COLO829 (cell line): Measurements from ENCODE around the gene MTMR1.

ENCODE experiments used
- DNase-seq: peaks from one replicate; pipeline ENCODE4 v3.0.0; 2012; ENCODE audit warnings: low spot score

MTMR1 gene

DNA sequence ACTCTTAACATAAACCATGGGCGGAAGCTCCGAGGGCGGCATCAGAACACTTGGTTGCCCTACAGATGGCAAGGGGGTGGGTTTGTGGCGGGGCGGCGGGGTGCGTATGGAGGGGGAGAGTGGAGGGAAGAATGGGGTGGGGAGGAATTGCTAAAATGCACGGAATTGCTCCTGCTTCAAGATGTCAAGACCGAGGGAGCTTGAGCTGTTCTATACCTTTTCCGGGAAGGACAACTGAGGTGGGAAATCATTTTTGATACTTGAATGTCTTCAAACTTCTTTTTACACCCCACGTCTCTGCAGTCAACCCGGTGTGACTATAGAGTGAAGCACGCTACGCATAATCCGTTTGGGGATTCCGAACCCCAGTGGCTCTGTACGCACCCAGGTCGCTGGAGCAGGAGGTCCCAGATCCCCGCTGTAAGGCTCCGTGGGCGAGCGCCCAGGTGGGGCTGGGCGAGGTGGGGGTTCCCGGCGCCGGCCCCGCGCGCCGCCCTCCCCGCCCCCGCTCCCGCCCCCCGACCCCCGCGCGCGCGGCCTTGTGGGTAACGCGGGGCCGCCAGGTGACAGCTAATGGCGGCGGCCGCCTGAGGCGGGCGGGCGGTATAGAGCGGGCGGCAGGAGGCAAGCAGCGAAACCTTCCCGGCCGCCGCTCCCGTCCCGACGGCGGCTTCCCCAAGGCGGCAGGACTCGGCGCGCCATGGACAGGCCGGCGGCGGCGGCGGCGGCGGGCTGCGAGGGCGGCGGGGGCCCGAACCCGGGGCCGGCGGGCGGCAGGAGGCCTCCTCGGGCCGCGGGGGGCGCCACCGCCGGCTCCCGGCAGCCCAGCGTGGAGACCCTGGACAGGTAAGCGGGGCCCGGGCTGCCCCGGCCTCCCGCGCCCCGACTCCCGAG lies at the start of gene MTMR1:
Gene MTMR1 (plus strand): TSS at position 566 of the 894 bp plus-strand sequence. CDS start 135 bp downstream, at position 701.
- DNase-seq, result no peak

DNA sequence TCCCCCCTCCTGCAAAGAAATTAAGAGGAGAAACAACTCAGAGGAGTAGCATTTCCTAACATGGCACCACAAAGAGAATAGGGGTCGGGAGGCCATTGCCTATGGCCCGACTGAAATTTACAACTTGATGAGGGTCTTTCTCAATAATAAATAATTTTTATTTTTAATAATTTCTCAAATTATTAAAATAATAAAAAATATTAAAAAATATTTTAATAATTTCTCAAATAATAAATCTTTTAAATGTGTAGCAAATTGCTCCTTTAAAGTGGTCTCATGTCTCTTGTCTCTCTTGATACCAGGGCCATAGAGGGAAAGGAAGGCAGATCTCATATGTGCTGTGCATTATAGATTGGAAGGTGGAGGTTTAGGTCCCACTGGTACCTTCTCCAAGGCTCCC lies 49.2 kb upstream of the MTMR1 start:
- DNase-seq, result no peak

DNA sequence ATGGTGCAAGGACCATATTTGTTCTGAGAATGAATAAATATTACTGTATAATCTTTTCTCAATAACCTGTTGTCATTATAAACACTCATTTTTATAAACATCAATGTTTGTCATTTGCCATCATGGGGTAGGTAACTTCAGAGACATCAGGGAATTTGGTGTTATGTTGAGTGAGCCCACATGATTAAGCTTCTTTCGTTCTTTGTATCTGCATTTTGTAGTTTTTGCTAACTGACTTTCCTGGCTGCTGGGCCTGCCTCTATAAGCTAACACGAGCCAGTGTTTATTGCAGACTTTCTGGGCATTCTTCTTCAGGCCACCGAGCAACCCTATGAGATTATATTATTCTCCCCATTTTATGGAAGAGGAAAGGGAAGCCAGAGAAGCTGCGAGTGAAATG lies 48.8 kb upstream of the MTMR1 start:
- DNase-seq, result no peak

DNA sequence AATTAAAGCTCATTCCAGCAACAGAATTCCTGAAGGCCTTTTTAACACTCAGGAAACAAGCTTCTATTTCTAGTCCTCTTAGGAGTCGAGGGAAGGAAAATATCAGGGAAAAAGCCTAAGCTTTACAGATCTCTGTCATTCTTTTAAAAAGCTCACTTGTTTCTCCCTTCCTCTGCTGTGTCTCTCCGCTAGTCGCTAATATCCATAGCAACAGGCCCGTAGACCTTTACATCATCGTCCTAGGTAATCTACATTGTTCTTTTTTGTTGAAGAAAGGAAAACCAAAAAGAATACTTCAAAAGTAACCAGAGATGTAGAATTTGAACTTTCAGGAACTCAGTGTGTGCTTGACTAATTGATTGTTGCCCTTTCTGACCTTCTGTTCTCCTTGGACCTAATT lies 45.9 kb upstream of the MTMR1 start:
- no peak for DNase-seq

DNA sequence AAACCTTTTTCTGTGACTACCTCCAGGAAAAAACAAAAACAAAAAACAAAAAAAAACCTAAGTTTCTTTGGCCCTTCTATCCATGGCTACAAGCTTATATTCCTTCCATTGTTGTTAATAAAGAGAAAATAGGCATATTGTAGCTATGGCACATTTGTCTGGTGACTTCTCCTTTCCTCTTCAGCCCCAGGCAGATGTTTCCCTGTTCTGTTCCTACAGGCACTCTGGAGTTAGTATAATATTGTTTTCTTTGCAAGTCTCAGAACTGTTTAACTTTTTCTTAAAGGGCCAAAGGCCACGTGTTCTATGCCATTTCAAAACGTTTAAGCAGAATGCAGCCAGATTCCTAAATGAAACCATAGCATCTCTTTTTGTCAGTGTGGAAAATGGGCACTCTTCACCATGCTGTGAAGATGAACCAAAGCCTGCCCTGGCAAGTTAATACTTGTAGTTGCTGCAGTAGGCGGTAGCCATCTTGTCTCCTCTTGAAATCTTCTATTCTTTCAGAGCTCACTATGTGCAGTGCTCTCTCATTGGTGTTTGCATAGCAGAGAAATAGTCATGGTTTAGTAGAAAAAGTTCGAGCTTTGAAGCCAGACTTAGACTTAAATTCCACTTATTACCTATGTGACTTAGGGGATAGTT lies 44.8 kb upstream of the MTMR1 start:
- DNase-seq, result no peak

DNA sequence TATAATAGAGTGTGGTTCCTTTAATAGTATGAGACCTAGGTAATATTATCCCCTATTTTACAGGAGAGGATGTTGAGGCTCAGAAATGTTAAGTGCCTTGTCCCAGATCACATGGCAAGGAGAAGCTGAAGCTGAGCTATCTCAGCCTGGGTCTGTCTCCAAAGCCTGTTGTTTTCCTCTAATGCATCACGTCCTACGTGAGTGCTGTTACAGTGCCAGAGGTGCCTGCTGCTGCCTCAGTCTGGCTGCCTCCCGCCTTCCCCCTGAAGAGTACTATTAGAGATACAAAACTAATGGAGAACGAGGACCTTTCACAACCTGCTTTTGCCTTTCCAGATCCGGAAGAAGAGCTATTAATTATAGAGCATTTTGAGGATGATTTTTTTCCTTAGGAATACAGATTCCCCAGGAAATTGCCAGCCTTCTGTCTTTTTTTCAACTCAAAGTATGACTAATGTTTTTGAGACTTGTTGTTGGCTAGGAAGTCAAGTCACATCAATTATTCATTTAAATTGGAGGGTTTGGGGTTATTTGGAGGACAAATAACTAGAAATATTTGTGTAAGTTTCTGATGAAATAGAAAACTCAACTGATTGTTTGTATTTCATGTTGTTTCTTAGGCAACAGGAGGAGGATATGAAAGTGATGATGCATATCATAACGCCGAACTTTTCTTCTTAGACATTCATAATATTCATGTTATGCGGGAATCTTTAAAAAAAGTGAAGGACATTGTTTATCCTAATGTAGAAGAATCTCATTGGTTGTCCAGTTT lies 43.9 kb upstream of the MTMR1 start:
- DNase-seq, result peak; percentile 14

DNA sequence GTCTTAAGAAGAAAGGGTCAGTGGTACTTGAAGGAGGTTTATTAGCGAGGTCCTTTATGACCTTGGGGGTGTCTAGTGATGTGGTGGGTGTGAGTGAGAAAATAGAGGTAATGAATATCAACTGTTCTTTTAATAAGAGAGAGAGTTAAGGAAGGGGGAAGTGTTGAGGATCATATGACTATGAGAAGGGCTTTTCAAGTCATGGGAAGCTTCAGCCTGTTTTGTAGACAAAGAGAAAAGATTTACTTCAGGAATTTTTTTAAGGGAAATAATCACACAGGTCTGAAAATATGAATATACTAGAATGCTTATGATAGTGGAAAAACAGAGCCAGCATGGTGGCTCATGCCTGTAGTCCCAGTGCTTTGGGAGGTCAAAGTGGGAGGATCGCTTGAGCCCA lies 41.3 kb upstream of the MTMR1 start:
- DNase-seq, result no peak

DNA sequence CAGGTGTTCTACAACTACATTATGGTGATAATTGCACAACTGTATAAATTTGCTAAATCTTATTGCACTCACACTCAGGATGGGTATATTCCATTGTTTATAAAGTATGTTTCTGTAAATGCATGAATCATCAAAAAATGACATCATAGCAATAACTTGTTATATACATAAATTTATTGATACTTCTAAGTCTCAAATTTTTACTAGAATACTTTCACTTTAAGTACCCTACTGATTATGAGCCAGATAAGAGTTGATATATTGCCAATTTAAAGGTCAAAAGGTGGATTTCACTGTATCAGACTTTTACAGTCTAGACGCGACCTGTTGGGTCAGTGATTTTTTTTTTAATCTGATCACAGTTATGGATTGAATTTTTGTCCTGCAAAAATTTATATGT lies 37.4 kb upstream of the MTMR1 start:
- DNase-seq, result no peak

DNA sequence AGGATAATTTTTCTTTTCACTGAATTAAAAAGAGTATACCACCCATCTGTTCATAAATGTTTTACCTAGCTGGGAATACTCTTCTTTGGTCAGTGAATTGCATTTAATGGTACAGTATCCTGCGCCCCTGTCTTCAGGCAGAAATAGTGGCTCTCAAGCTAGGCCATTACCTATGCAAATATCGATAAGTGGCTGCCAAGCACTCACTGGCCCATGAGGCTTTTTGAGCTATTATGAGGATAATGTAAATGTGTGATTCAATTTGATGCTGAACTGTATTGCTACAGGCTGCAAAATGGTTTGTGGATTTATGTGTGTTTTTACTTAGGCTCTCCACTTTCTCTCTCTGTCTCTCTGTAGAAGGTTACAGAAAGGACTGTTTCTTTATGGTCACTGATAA lies 30.1 kb upstream of the MTMR1 start:
- DNase-seq, result no peak

DNA sequence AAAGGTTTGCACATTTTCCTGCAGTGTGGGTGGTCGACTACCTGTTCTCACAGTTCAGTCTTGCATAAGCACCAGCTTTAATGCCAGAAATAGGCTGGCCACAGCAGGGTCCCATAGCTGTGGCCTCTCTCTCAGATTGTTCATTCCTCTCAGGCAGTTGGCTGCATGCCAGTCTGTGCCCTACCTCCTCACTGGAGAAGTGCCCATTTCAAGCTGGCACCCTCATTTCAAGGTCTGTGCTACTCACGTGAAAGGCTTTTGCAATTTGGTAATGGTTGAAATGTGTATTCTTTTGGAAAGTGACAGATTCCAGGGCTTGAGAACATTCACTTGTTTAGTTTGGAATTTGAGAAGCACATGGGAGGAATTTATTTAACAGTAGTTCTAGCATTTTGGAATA lies 28.9 kb upstream of the MTMR1 start:
- no peak for DNase-seq

DNA sequence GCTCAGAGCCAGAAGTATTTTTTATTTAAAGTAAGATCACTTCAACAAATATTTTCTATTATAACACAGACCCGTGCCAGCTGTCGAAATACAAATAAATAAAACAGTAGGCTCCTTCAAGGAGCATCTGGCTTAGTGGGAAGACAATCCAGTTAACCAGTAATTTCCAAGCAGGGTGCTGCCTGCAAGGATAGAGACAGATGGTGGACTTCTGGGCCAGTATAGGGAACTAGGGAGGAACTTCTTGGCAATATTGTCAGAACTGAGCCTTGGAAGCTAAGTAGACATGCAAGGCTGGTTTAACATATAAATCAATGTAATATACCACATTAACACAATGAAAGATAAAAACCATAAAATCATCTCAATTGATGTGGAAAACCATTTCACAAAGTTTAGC lies 17.0 kb upstream of the MTMR1 start:
- DNase-seq, result no peak

DNA sequence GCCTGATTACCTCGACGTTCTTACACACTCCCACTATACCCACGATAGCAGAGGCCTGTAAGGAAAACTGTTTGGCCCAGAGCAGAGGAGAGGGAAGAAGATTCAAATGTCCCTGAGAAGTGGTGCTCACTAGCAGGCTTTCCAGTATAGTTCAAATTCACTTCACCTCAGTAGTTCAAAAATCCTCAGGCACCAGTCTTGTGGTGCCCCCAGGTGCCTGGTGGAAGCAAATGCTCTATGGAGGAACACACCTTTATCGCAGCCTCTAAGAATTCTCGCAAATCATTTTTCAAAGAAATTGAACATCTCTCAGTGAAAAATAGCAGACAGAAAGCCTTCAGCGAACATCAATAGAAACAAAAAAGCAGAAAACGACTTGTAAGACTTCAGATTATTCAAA lies 12.2 kb upstream of the MTMR1 start:
- no peak for DNase-seq

DNA sequence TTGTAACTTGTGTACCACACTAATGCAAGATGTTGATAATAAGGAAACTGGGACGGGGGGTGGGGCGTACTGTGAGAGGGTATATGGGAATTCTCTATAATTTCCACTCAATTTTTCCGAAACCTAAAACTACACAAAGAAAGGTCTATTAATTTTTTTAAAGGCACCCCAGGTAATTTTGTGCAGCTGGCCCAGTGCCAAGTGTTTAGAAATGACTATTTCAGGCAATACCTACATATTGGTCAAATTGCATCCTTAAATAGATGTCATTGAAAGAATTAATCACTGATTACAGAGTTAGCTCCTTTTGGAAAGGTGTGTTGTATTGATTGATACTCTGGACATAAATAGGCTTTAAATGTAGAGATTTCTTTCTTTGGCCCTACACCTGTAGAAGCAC lies 10.1 kb upstream of the MTMR1 start:
- DNase-seq, result no peak

DNA sequence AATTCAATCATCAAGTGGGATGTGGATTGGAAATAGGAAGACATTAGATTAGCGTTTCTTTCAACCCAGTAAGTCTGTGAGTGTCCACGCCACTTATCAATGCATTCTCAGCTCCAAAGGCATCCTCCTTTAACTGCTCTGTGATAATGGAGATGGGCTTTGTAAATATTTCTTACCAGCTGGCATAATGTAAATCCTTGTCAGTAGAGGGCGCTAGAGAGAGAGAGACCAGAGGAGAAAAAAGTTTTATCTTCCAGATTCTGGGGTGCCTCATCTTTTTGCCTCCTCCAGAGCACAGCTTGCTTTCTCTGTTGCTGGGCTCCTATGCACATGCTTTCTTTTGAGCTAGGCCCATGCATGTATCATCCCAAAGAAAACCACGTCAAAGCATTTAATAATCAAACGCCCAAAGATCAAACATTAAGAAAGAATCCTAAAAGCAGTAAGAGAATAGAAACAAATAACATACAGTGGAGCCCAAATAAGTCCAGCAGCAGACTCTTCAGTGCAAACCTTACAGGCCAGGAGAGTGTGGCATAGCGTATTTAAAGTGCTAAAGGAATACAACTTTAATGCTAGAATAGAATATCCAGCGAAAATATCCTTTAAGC lies 9.6 kb upstream of the MTMR1 start:
- DNase-seq, result peak; percentile 41

DNA sequence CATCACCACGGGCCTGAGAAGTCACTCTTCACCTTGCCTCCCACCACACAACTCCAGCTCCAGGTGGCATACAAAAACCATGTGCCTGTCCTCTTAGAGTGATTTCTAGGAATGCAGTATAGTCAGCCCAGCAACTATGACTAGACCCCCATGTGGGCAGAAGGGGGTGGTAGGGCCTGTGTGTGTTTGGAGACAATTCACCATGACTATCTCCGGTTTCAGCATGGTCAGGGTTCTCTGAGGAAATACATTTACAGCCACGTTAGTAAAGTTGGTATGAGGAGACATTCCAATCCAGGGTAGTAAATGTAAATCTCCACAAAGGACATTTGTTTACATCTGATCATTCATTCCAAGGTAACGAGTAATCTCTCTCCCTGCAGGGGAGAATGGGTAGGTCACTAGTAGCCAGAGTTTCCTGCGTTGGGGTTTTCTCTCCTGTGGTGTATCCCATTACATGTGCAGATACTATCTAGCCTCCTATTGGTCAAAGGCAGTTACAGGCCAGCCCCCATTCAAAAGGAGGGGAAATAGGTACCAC lies 4.2 kb upstream of the MTMR1 start:
- peak; percentile 58 for DNase-seq

DNA sequence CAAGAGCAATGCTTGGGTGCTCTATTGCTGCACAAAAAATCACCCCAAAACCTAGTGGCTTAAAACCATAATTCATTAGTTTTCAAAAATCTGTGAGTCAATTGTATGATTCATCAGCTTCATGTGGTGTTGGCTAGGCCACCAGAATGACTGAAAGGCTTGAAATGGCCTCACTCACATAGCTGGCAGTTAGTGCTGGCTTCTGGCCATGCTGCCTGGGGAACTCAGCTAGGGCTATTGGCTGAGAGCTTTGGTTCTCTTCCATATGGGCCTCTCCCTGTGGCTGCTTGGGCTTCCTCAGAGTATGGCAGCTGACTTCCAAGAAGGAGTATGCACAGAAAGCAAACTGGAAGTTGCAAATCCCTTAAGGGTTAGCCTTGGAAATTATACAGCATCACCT lies 3.1 kb upstream of the MTMR1 start:
- DNase-seq, result peak; percentile 17

DNA sequence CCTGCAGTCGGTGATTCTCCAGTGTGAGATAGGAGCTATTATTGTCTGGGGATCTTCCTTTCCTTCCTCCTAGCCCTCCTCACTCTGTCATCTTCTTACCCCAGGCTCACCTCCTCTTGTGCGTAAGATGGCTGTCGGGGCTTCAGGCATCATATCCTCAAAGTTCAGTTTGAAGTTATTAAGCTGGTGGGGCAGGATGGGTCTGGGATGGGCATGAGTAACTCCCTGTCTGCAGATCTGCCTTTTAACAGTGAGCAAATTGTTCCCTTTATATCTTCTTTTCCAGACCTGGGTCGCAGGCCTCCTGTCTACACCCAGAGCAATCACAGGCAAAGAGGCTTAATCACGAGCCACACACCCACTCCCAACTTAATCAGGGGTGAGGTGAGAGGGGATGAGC lies 900 bp upstream of the MTMR1 start:
- peak; percentile 11 for DNase-seq

DNA sequence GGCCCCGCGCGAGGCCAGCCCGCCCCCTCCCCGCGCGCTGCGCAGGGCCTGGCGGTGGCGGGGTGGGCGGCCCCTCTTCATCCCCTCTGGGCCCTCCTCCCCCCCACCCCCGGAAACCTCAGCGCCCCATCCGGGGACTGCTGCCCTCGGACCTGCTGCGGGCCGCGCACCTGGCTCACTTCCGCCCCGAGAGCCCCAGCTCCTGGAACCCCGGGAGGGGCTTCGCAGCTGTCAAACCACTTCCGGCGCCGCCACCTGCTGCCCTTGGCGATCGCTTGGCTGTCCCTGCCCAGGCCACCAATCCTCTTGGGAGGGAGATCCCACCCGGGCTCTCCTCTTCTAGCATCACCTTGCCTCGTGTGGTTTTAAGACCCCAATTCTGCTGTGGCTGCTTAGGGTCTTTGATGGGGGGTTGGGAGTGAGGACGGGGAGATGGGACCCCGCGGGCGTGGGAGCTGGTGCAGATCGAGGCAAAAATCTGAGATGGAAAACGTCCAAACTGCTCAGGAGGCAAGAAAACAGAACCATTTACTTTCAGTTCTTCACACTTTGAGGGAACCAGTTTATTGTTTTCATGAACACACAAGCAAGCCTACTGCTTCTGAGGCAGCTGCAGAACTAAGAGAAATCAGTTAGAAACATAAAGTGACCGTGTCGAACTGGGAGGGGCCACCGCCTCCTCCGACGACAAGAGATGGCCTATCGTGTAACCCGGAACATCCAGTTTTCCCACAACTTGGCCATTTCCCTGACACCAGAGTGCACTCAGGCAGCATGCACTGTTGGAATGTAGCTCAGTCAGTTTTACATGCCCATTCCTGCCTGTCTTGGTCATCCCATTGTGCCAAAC lies 754 bp downstream of the MTMR1 start:
- no peak for DNase-seq

DNA sequence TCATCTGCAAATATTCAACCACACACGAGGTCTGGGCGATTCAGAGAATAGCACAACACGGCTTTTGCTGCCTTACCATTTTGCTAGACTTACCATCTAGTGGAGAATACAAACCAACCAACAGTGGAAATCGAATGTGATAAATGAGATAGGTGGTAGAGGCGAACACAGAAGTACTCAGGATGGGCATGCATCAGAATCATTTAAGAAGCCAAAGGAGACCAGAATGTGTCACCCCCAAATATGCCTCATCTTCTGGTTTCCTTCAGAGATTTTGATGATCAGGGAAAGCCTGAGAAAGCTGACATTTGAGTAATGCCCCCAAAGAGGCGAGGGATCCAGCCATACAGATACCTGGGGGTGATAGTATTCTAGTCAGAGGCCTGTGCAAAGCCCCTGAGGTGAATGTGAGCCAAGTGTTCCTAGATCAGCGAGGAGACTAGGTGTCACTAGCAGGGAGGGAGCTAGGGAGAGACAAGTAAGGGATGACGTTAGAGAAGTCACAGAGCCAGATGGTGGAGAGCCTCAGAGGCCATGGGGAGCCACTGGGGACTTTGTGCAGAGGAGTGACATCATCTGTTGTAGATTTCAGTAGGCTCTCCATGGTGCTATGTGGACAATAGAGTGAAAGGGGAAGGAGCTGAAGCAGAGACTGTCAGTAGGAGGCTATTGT lies 1.7 kb downstream of the MTMR1 start:
- DNase-seq, result no peak

DNA sequence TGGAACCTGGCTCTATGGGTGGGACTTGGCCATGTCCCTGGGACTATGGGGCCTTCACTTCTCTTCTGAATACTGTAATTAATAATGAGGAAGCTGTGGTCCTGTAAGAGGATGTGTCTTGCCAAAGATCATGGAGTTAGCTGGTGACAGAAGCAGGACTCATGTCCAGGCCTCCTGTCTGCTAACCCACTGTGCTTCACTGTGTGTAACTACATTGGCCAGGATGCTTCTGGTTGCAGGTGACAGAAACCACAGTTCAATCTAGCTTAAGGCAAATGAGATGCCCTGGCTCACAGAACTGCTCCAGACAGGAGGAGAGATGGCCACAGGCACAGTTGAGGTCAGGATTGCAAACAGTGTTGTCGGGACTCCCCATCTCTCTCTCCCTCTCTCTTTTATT lies 3.1 kb downstream of the MTMR1 start:
- no peak for DNase-seq

DNA sequence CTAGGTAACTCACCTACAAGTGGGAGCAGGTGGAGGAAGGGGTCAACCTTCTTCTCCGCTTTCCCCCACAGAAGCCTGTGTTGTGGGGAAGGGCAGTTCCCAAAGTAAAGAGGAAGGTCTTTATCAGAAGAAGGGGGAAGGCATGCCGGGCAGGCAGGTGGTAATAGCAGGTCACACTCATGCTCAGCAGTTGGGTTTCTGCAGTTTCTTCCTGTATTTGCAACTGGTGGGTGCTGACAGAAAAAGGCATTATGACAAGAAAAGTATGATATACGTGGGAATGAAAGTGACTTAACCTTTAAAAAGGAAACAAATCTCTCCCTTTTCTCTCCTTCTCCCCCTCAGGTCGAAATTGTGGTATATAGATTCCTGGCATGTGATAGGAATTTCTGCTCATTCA lies 3.7 kb downstream of the MTMR1 start:
- no peak for DNase-seq
